Activated naive CD4-positive, alpha-beta T cell treated with anti-CD3 and anti-CD28 coated beads, Interleukin-2, amount 50 U/mL, for 72 hours (primary cell): ENCODE measurements around the gene FGD4. TPM values are rescaled to one million over a fixed set of nuclear protein-coding genes. Genes with fewer than 3 reads are reported as not detected.

ENCODE experiments used
- ATAC-seq, 2 donors: fragments of 150-1000 bp; cut with Tn5 transposase; 2 replicates each; pipeline ENCODE4 v1.10.0; 2021; ENCODE audit warnings: mild to moderate bottlenecking in 2 of 2, moderate library complexity in 2 of 2
- DNase-seq, 2 donors: peaks; one replicate each; pipeline ENCODE4 v3.0.0; 2021 to 2022; ENCODE audit warnings: low spot score in 2 of 2
- H3K27ac Mint-ChIP-seq, 2 donors: one replicate each; pipeline ENCODE4 v1.8.0; 2022; ENCODE audit warnings: mild to moderate bottlenecking in 2 of 2, mixed read lengths in 2 of 2
- H3K36me3 Mint-ChIP-seq, 2 donors: one replicate each; pipeline ENCODE4 v1.8.0; 2022; ENCODE audit warnings: mixed read lengths in 2 of 2
- H3K9me3 Mint-ChIP-seq, 2 donors: one replicate each; pipeline ENCODE4 v1.8.0; 2022; ENCODE audit warnings: mixed read lengths in 2 of 2
- total RNA-seq, 2 donors: library from RNA; stranded (reverse); gene quantifications; one replicate each; pipeline ENCODE4 v1.2.3, GENCODE V29; 2022

The FGD4 gene
- total RNA-seq, 2 donors from 2014 or later: 0.11 to 0.66 TPM

- no peak overlapping the region for H3K27ac Mint-ChIP-seq
- DNase-seq (no peak), ATAC-seq (no peak)
- no peaks in the 10 kb centered on the region for H3K36me3 Mint-ChIP-seq
- H3K9me3 Mint-ChIP-seq: no peaks in the 10 kb centered on the region
Observed at GRCh38 chr12:32617534-32617933, 218.2 kb downstream of the FGD4 start.

- Mint-ChIP-seq H3K9me3 (no peaks in the 10 kb centered on the region), H3K36me3 (no peaks in the 10 kb centered on the region), H3K27ac (no peak overlapping the region)
- DNase-seq (no peak), ATAC-seq (no peak)
Observed at GRCh38 chr12:32618115-32618514, 218.8 kb downstream of the FGD4 start.

- Mint-ChIP-seq H3K36me3 (no peaks in the 10 kb centered on the region), H3K9me3 (no peaks in the 10 kb centered on the region), H3K27ac (no peak overlapping the region)
- no peak for DNase-seq
- no peak for ATAC-seq
Observed at GRCh38 chr12:32627976-32628375, 228.6 kb downstream of the FGD4 start.

GRCh38 chr12:32641287-32641901 is 242.0 kb downstream of the FGD4 start:
- Mint-ChIP-seq H3K9me3 (no peaks in the 10 kb centered on the region), H3K36me3 (no peaks in the 10 kb centered on the region), H3K27ac (no peak overlapping the region)
- DNase-seq (no peak), ATAC-seq (no peak)

- no peaks in the 10 kb centered on the region for H3K9me3 Mint-ChIP-seq
- H3K27ac Mint-ChIP-seq: no peak overlapping the region
- ATAC-seq (no peak), DNase-seq (no peak)
- no peaks in the 10 kb centered on the region for H3K36me3 Mint-ChIP-seq
Observed at GRCh38 chr12:32644431-32644830, 245.1 kb downstream of the FGD4 start.

GRCh38 chr12:32647275-32647674 is 247.9 kb downstream of the FGD4 start:
- H3K36me3 Mint-ChIP-seq: no peaks in the 10 kb centered on the region
- DNase-seq: no peak
- no peak overlapping the region for H3K27ac Mint-ChIP-seq
- H3K9me3 Mint-ChIP-seq: no peaks in the 10 kb centered on the region
- ATAC-seq: no peak

GRCh38 chr12:32650508-32650907 is 251.2 kb downstream of the FGD4 start:
- ATAC-seq (no peak), DNase-seq (no peak)
- Mint-ChIP-seq H3K9me3 (no peaks in the 10 kb centered on the region), H3K36me3 (no peaks in the 10 kb centered on the region), H3K27ac (no peak overlapping the region)

- DNase-seq (no peak), ATAC-seq (no peak)
- no peaks in the 10 kb centered on the region for H3K36me3 Mint-ChIP-seq
- no peak overlapping the region for H3K27ac Mint-ChIP-seq
- H3K9me3 Mint-ChIP-seq: no peaks in the 10 kb centered on the region
Observed at GRCh38 chr12:32651151-32651955, 252.0 kb downstream of the FGD4 start.

GRCh38 chr12:32651956-32652210 is 252.5 kb downstream of the FGD4 start:
- Mint-ChIP-seq H3K9me3 (no peaks in the 10 kb centered on the region), H3K27ac (no peak overlapping the region), H3K36me3 (no peaks in the 10 kb centered on the region)
- no peak for ATAC-seq
- no peak for DNase-seq

GRCh38 chr12:32659908-32660440 is 260.6 kb downstream of the FGD4 start:
- H3K27ac Mint-ChIP-seq: no peak overlapping the region
- no peak for DNase-seq
- no peak for ATAC-seq
- no peaks in the 10 kb centered on the region for H3K9me3 Mint-ChIP-seq
- no peaks in the 10 kb centered on the region for H3K36me3 Mint-ChIP-seq

- Mint-ChIP-seq H3K27ac (no peak overlapping the region), H3K9me3 (no peaks in the 10 kb centered on the region)
- ATAC-seq: no peak
Observed at GRCh38 chr12:32661706-32662105, 262.3 kb downstream of the FGD4 start.

GRCh38 chr12:32662665-32663064 is 263.3 kb downstream of the FGD4 start:
- ATAC-seq (no peak), DNase-seq (no peak)
- Mint-ChIP-seq H3K27ac (no peak overlapping the region), H3K9me3 (no peaks in the 10 kb centered on the region), H3K36me3 (no peaks in the 10 kb centered on the region)

More at GRCh38 chr12:32661706-32662105, 262.3 kb downstream of the FGD4 start:
- H3K36me3 Mint-ChIP-seq: no peaks in the 10 kb centered on the region
- no peak for DNase-seq

GRCh38 chr12:32666018-32666417 is 266.7 kb downstream of the FGD4 start:
- Mint-ChIP-seq H3K36me3 (no peaks in the 10 kb centered on the region), H3K9me3 (peaks cover 0 to 13% of the 10 kb centered on the region in 2 donors), H3K27ac (no peak overlapping the region)
- ATAC-seq (no peak), DNase-seq (no peak)

GRCh38 chr12:32669584-32669983 is 270.2 kb downstream of the FGD4 start:
- no peak for ATAC-seq
- peaks cover 0 to 13% of the 10 kb centered on the region in 2 donors for H3K9me3 Mint-ChIP-seq

GRCh38 chr12:32671930-32672780 is 272.8 kb downstream of the FGD4 start:
- ATAC-seq (peak in 1 of 2 donors; percentile 63), DNase-seq (peak in 1 of 2 donors; percentile 18)
- Mint-ChIP-seq H3K36me3 (no peaks in the 10 kb centered on the region), H3K27ac (no peak overlapping the region), H3K9me3 (peaks cover 0 to 13% of the 10 kb centered on the region in 2 donors)

More at GRCh38 chr12:32669584-32669983, 270.2 kb downstream of the FGD4 start:
- no peak for DNase-seq
- no peaks in the 10 kb centered on the region for H3K36me3 Mint-ChIP-seq
- no peak overlapping the region for H3K27ac Mint-ChIP-seq

- Mint-ChIP-seq H3K36me3 (no peaks in the 10 kb centered on the region), H3K27ac (peak within 1 kb of the TSS; percentile 90 to 98)
Observed at GRCh38 chr12:32679091-32679919, 279.9 kb downstream of the FGD4 start, which contains the start of gene DNM1L. Gene DNM1L, plus strand, starts transcription at chr12:32679301. Its CDS starts 63 bp downstream, at chr12:32679364.

More at GRCh38 chr12:32679091-32679919, 279.9 kb downstream of the FGD4 start, which contains the start of gene DNM1L:
- DNase-seq (peak; percentile 90 to 91), ATAC-seq (peak; percentile 99)
- no peaks in the 10 kb centered on the region for H3K9me3 Mint-ChIP-seq
